SH-SY5Y (cell line): ENCODE data around the gene SLCO1A2.

ENCODE experiments used
- GATA2 ChIP-seq: IDR thresholded peaks from 2 replicates; pipeline ENCODE4 v1.6.1; 2011; ENCODE audit warnings: mild to moderate bottlenecking, low read depth, low read length
- GATA3 ChIP-seq: IDR thresholded peaks from 2 replicates; pipeline ENCODE4 v1.6.1; 2011; ENCODE audit warnings: low read depth, mild to moderate bottlenecking, low read length, moderate library complexity

DNA sequence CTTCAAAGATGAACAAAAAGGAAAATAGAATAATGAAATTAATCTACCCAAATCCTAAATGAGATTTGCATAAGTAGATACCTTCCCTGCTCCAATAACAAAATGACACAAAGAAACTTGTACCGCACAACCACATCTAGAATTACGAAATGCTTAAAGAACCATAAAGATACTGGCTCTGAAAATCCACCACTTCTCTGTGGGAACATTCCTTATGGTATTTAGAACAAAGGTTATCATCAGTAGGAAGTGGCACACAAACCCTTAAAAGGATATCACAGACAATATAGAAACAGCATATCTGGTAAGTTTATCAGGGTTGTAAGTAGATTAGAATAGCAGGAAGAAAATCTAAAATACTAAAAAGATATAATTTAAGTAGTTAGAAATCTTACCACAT, 49.5 kb upstream of the SLCO1A2 start:
- TF ChIP-seq GATA3: no peak
- no peak for TF ChIP-seq GATA2
